ENCODE measurements around the gene NDUFAF5. TPM values are rescaled to one million over a fixed set of nuclear protein-coding genes. Genes with fewer than 3 reads are reported as not detected.

Gene NDUFAF5
- total and polyA plus RNA-seq, 10 donors: 11.5 to 37.2 (median 25.4) TPM

DNA sequence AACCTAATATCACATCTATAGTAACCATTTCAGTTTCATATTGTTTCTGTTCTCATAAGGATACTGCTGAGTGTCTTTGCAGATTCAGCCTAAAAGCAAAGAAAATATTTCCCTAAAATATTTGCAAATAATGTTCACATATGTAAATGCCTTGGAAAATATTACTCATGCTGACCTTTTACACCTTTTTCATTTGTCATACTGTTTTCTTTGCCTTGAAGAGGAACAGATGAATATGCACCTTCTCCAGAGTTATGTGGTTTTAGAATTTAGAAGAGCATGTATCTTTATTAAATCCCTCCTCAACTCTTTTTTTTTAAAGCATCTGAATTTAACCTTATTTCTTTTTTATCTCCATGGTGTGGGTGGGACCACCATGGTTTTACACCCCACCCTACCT is 32.5 kb downstream of the NDUFAF5 start:
- Histone ChIP-seq H3K27me3 (replicated peaks in 1 of 7) (no peaks in the 10 kb centered on the region), H3K4me1 (no peaks in the 10 kb centered on the region), H3K27ac (no peak overlapping the region), H3K36me3 (peaks cover 4 to 72% (median 60%) of the 10 kb centered on the region in 6 donors), H3K9me3 (peaks cover 0 to 4% (median 0%) of the 10 kb centered on the region in 8 donors), H3K4me3 (no peak overlapping the region)
- DNase-seq: no peak
- intact Hi-C loops (cut with DNase I; ENCODE audit: low total_unique reads): loop anchor here (5.0 kb wide), 1 partner anchor 240 kb away; no protein-coding TSS in a partner anchor
- TF ChIP-seq POLR2AphosphoS5 (IDR thresholded peaks at IDR 0.05): no peak
- TF ChIP-seq, protein P1, sequence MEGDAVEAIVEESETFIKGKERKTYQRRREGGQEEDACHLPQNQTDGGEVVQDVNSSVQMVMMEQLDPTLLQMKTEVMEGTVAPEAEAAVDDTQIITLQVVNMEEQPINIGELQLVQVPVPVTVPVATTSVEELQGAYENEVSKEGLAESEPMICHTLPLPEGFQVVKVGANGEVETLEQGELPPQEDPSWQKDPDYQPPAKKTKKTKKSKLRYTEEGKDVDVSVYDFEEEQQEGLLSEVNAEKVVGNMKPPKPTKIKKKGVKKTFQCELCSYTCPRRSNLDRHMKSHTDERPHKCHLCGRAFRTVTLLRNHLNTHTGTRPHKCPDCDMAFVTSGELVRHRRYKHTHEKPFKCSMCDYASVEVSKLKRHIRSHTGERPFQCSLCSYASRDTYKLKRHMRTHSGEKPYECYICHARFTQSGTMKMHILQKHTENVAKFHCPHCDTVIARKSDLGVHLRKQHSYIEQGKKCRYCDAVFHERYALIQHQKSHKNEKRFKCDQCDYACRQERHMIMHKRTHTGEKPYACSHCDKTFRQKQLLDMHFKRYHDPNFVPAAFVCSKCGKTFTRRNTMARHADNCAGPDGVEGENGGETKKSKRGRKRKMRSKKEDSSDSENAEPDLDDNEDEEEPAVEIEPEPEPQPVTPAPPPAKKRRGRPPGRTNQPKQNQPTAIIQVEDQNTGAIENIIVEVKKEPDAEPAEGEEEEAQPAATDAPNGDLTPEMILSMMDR (IDR thresholded peaks at IDR 0.05 in 8 of 11, conservative IDR thresholded peaks at IDR 0.05 in 3 of 11): no peak
- no peak for TF ChIP-seq POLR2A (IDR thresholded peaks at IDR 0.05)

DNA sequence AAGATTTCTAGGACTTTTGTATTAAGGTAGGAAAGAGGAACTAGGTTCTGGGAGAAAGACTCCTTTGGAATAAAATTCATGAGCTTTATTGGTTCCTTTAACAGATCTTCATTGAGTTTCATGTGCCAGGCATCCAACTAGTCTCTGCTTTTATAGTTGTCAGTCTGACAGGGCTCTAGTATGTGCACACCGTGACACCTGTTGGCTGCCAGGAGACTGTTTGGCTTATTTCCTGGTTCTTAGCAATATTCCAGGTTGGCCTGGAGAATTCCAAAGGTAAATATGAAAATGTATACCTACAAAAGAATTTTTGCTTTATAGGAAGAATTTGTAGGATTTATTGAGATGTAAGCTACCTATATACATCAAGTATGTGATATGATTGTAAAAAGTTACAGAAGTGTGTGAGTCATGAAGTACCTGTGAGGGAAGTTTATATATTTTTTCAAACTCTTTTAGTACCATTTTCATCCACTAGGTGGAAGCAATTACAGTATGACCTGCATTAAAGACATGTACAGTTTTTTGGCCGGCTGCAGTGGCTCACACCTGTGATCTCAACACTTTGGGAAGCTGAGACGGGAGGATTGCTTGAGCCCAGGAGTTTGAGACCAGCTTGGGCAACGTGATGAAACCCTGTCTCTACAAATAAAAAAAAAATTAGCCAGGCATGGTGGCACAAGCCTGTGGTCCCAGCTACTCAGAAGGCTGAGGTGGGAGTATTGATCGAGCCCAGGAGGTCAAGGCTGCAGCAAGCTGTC is 35.2 kb downstream of the NDUFAF5 start:
- Histone ChIP-seq H3K9me3 (peaks cover 0 to 4% (median 0%) of the 10 kb centered on the region in 8 donors), H3K27ac (no peak overlapping the region), H3K4me1 (no peaks in the 10 kb centered on the region), H3K36me3 (peaks cover 0 to 45% (median 34%) of the 10 kb centered on the region in 6 donors), H3K4me3 (no peak overlapping the region), H3K27me3 (replicated peaks in 1 of 7) (no peaks in the 10 kb centered on the region)
- TF ChIP-seq, protein P1 (IDR thresholded peaks at IDR 0.05 in 8 of 11, conservative IDR thresholded peaks at IDR 0.05 in 3 of 11): peak in 9 of 11 experiments; percentile 22 to 72 (median 57)
- no peak for TF ChIP-seq POLR2AphosphoS5 (IDR thresholded peaks at IDR 0.05)
- DNase-seq: no peak
- intact Hi-C loops (cut with DNase I; ENCODE audit: low total_unique reads): loop anchor here (5.0 kb wide), 1 partner anchor 237 kb away; no protein-coding TSS in a partner anchor
- WGBS, 5 donors: 42 to 49% (median 44%) methylated on average over 5 of the region's 5 CpGs

GRCh38 chr20:13821876-13822275 is 37.0 kb downstream of the NDUFAF5 start:
- no peak for DNase-seq
- peaks cover 0 to 4% (median 0%) of the 10 kb centered on the region in 8 donors for H3K9me3 ChIP-seq
- no peak overlapping the region for H3K27ac ChIP-seq
- TF ChIP-seq POLR2A (IDR thresholded peaks at IDR 0.05): no peak
- TF ChIP-seq POLR2AphosphoS5 (IDR thresholded peaks at IDR 0.05): no peak
- TF ChIP-seq, protein P1 (IDR thresholded peaks at IDR 0.05 in 8 of 11, conservative IDR thresholded peaks at IDR 0.05 in 3 of 11): no peak
- H3K27me3 ChIP-seq (replicated peaks in 1 of 7): no peaks in the 10 kb centered on the region
- H3K4me3 ChIP-seq: no peak overlapping the region
- H3K4me1 ChIP-seq: no peaks in the 10 kb centered on the region
- intact Hi-C loops (cut with DNase I; ENCODE audit: low total_unique reads): no loop called here
- 78 to 87% (median 86%) methylated on average over 7 of the region's 7 CpGs for WGBS, 5 donors
- H3K36me3 ChIP-seq: peaks cover 0 to 27% (median 17%) of the 10 kb centered on the region in 6 donors

DNA sequence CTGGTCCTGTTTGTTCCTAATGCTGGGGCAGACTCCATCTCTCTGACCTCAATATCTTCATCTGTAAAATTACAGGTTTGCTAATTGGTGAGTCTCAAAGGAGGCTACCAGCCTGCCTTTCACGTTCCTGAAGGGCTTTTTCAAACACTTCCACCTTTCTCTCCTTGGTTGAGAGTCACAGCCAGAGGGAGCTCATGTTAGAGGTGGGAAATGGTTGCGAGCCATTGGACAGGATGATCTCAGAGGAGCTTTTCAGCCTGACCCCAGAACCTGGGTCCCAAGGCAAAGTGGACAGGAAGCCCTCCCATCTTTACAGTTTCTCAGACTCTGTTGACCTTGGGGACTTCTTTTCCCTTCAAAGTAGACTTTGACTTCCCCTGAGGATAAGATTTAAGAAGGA is 37.6 kb downstream of the NDUFAF5 start:
- no peak for TF ChIP-seq POLR2A (IDR thresholded peaks at IDR 0.05)
- no peak for TF ChIP-seq POLR2AphosphoS5 (IDR thresholded peaks at IDR 0.05)
- TF ChIP-seq, protein P1 (IDR thresholded peaks at IDR 0.05 in 8 of 11, conservative IDR thresholded peaks at IDR 0.05 in 3 of 11): no peak
- no peaks in the 10 kb centered on the region for H3K27me3 ChIP-seq (replicated peaks in 1 of 7)
- H3K4me3 ChIP-seq: no peak overlapping the region
- peaks cover 0 to 21% (median 11%) of the 10 kb centered on the region in 6 donors for H3K36me3 ChIP-seq
- no peak for DNase-seq
- no peaks in the 10 kb centered on the region for H3K4me1 ChIP-seq
- no peak overlapping the region for H3K27ac ChIP-seq
- WGBS, 5 donors: 54 to 69% (median 63%) methylated on average over 2 of the region's 2 CpGs
- H3K9me3 ChIP-seq: peaks cover 0 to 4% (median 0%) of the 10 kb centered on the region in 8 donors
- intact Hi-C loops (cut with DNase I; ENCODE audit: low total_unique reads): no loop called here
